H9 (cell line): ENCODE results near the gene HYPK. TPM values are rescaled to one million over a fixed set of nuclear protein-coding genes. Genes with fewer than 3 reads are reported as not detected.

Experiments used
- DNase-seq: peaks from one replicate; pipeline ENCODE4 v3.0.0-alpha.2; 2017
- H2AFZ ChIP-seq: one replicate; pipeline ENCODE4 v1.6.1; 2013; ENCODE audit warnings: mild to moderate bottlenecking, low read length, control low read depth, moderate library complexity
- H2AK5ac ChIP-seq: 2 replicates; pipeline ENCODE4 v1.6.1; 2013; ENCODE audit warnings: low read length, control low read depth, mixed read lengths; ENCODE audit not compliant: insufficient read length
- H2BK120ac ChIP-seq: one replicate; pipeline ENCODE4 v1.6.1; 2013; ENCODE audit warnings: low read depth, mild to moderate bottlenecking, low read length, control low read depth, inconsistent platforms; ENCODE audit not compliant: poor library complexity, severe bottlenecking
- H2BK12ac ChIP-seq: 2 replicates; pipeline ENCODE4 v1.6.1; 2013; ENCODE audit warnings: low read length, control low read depth, mixed read lengths, low read depth; ENCODE audit not compliant: insufficient read length
- H2BK15ac ChIP-seq: 2 replicates; pipeline ENCODE4 v1.6.1; 2013; ENCODE audit warnings: low read depth, low read length, control low read depth
- H2BK20ac ChIP-seq: one replicate; pipeline ENCODE4 v1.6.1; 2013; ENCODE audit warnings: low read depth, mild to moderate bottlenecking, low read length, control low read depth, inconsistent platforms; ENCODE audit not compliant: poor library complexity, severe bottlenecking
- H2BK5ac ChIP-seq: 2 replicates; pipeline ENCODE4 v1.6.1; 2013; ENCODE audit warnings: low read length, control low read depth, mixed read lengths; ENCODE audit not compliant: insufficient read length
- H3K14ac ChIP-seq: 2 replicates; pipeline ENCODE4 v1.6.1; 2013; ENCODE audit warnings: low read length, control low read depth; ENCODE audit not compliant: insufficient read depth
- H3K18ac ChIP-seq: 2 replicates; pipeline ENCODE4 v1.6.1; 2013; ENCODE audit warnings: low read depth, mild to moderate bottlenecking, mixed read lengths, low read length, control low read depth; ENCODE audit not compliant: insufficient read length
- H3K23ac ChIP-seq: 2 replicates; pipeline ENCODE4 v1.6.1; 2013; ENCODE audit warnings: low read length, control low read depth, mixed read lengths, low read depth; ENCODE audit not compliant: insufficient read length
- H3K23me2 ChIP-seq: 2 replicates; pipeline ENCODE4 v1.6.1; 2013; ENCODE audit warnings: low read depth, mild to moderate bottlenecking, mixed read lengths, low read length, control low read depth; ENCODE audit not compliant: insufficient read length, poor library complexity, severe bottlenecking
- H3K27ac ChIP-seq: 2 replicates; pipeline ENCODE4 v1.5.1; 2013; ENCODE audit warnings: low read length, control low read depth, mixed read lengths, low read depth; ENCODE audit not compliant: insufficient read length
- H3K27me3 ChIP-seq: 2 replicates; pipeline ENCODE4 v1.6.1; 2013; ENCODE audit warnings: low read length, control low read depth, inconsistent platforms; ENCODE audit not compliant: insufficient read depth
- H3K4ac ChIP-seq: 2 replicates; pipeline ENCODE4 v1.6.1; 2013; ENCODE audit warnings: low read depth, mild to moderate bottlenecking, control low read depth, inconsistent platforms, low read length, moderate library complexity
- H3K4me1 ChIP-seq: 2 replicates; pipeline ENCODE4 v1.6.1; 2013; ENCODE audit warnings: low read length, control low read depth, inconsistent platforms; ENCODE audit not compliant: insufficient read depth
- H3K4me2 ChIP-seq: 2 replicates; pipeline ENCODE4 v1.6.1; 2013; ENCODE audit warnings: low read length, control low read depth, mixed read lengths; ENCODE audit not compliant: insufficient read length, insufficient read depth
- H3K56ac ChIP-seq: 2 replicates; pipeline ENCODE4 v1.6.1; 2013; ENCODE audit warnings: low read depth, mild to moderate bottlenecking, mixed read lengths, low read length, control low read depth; ENCODE audit not compliant: insufficient read length
- H3K79me1 ChIP-seq: 2 replicates; pipeline ENCODE4 v1.6.1; 2013; ENCODE audit warnings: low read depth, mild to moderate bottlenecking, moderate library complexity, low read length, control low read depth, inconsistent platforms; ENCODE audit not compliant: insufficient read depth, poor library complexity, severe bottlenecking
- H3K79me2 ChIP-seq: 2 replicates; pipeline ENCODE4 v1.6.1; 2013; ENCODE audit warnings: low read length, control low read depth, inconsistent platforms; ENCODE audit not compliant: insufficient read depth
- H3K9ac ChIP-seq: 2 replicates; pipeline ENCODE4 v1.6.1; 2013; ENCODE audit warnings: low read length, control low read depth, mixed read lengths; ENCODE audit not compliant: insufficient read length; ENCODE audit errors: extremely low read depth
- H3K9me3 ChIP-seq: one replicate; pipeline ENCODE4 v1.6.1; 2013; ENCODE audit warnings: low read depth, low read length, inconsistent platforms; ENCODE audit not compliant: control insufficient read depth
- H3T11ph ChIP-seq: one replicate; pipeline ENCODE4 v1.6.1; 2013; ENCODE audit warnings: mild to moderate bottlenecking, low read length, control low read depth, inconsistent platforms
- H4K20me1 ChIP-seq: one replicate; pipeline ENCODE4 v1.6.1; 2013; ENCODE audit not compliant: control insufficient read depth, insufficient read length, insufficient read depth
- H4K5ac ChIP-seq: 2 replicates; pipeline ENCODE4 v1.6.1; 2013; ENCODE audit warnings: low read depth, mild to moderate bottlenecking, mixed read lengths, low read length, control low read depth; ENCODE audit not compliant: insufficient read length
- H4K8ac ChIP-seq: replicated peaks from 2 replicates; pipeline ENCODE4 v1.6.1; 2013; ENCODE audit warnings: low read length, control low read depth, mixed read lengths, low read depth; ENCODE audit not compliant: insufficient read length
- H4K91ac ChIP-seq: 2 replicates; pipeline ENCODE4 v1.6.1; 2013; ENCODE audit warnings: low read depth, mild to moderate bottlenecking, moderate library complexity, mixed read lengths, low read length, control low read depth; ENCODE audit not compliant: insufficient read length
- H3K27ac Mint-ChIP-seq, 3 experiments: 2 replicates in 2 of 3; 3 replicates in 1 of 3; pipeline ENCODE4 v1.8.0; 2020 to 2021; ENCODE audit warnings: mixed read lengths in 3 of 3, mild to moderate bottlenecking in 1 of 3, moderate library complexity in 1 of 3
- H3K27me3 Mint-ChIP-seq: 2 replicates; pipeline ENCODE4 v1.8.0; 2021; ENCODE audit warnings: low read depth, mild to moderate bottlenecking, moderate library complexity, mixed read lengths
- H3K36me3 Mint-ChIP-seq, 3 experiments: 2 replicates in 2 of 3; 3 replicates in 1 of 3; pipeline ENCODE4 v1.8.0; 2020 to 2021; ENCODE audit warnings: low read depth in 3 of 3, mixed read lengths in 3 of 3; ENCODE audit not compliant: insufficient read depth in 1 of 3
- H3K4me1 Mint-ChIP-seq, 2 experiments: 2 replicates each; pipeline ENCODE4 v1.8.0; 2020; ENCODE audit warnings: mixed read lengths in 2 of 2
- H3K4me3 Mint-ChIP-seq, 2 experiments: 2 replicates in 1 of 2; 3 replicates in 1 of 2; pipeline ENCODE4 v1.8.0; 2020 to 2021; ENCODE audit warnings: mild to moderate bottlenecking in 2 of 2, mixed read lengths in 2 of 2, moderate library complexity in 1 of 2
- H3K9me3 Mint-ChIP-seq, 2 experiments: 2 replicates in 1 of 2; 3 replicates in 1 of 2; pipeline ENCODE4 v1.8.0; 2020; ENCODE audit warnings: mild to moderate bottlenecking in 2 of 2, mixed read lengths in 2 of 2, moderate library complexity in 1 of 2
- WGBS: extraction: QIAGEN DNeasy Blood & Tissue Kit; methylation state at CpG from one replicate; pipeline ENCODE4 v1.1.7; 2013; ENCODE audit warnings: missing lambda C conversion rate, low lambda C conversion rate, mixed read lengths; ENCODE audit not compliant: insufficient read length; ENCODE audit errors: extremely low coverage; 5-methylcytosine and 5-hydroxymethylcytosine counted together
- total RNA-seq: library from RNA; stranded (reverse); gene quantifications from 2 replicates; pipeline ENCODE4 v1.2.1, GENCODE V29; 2021
- TF ChIP-seq, protein P1 (sequence below): fragments of 200-600 bp; sonication (generic); conservative IDR thresholded peaks from 3 replicates; pipeline ENCODE4 v1.8.0; 2021; ENCODE audit warnings: antibody characterized with exemption, mild to moderate bottlenecking

HYPK gene
- total RNA-seq, 1 experiment from 2014 or later = 25.4 TPM

DNA sequence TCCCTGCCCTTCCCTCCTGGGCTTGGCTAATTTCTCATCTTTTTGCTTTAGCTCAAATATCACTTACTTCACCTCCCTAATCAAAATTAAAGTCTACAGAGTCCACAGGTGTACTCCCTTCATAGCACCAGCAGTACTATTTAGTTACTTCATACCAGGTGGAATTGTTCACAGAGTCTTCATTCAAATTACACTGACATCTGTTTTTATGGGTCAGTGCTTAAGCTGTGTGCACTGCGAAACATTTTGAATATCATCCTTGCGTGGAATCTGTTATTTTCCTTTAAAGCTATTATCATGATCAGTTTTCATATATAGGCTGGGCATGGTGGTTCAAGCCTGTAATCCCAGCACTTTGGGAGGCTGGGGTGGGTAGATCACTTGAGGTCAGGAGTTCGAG is 11.0 kb upstream of the HYPK start:
- Histone ChIP-seq H3K18ac (no peak overlapping the region), H3K56ac (no peak overlapping the region), H3K23me2 (peaks cover 8% of the 10 kb centered on the region), H2BK15ac (no peak overlapping the region), H3K79me2 (peaks cover 6% of the 10 kb centered on the region; the same call in 1 of the 2 replicates), H3T11ph (no peak overlapping the region), H3K23ac (no peak overlapping the region), H2BK20ac (no peak overlapping the region), H4K5ac (no peak overlapping the region), H3K4ac (no peak overlapping the region), H4K20me1 (no peaks in the 10 kb centered on the region), H3K27ac (no peak overlapping the region), H3K9ac (no peak overlapping the region), H2BK12ac (no peak overlapping the region), H3K14ac (no peak overlapping the region), H3K79me1 (peaks cover 2% of the 10 kb centered on the region), H2BK5ac (no peak overlapping the region), H3K4me2 (no peak overlapping the region), H4K91ac (no peak overlapping the region), H2BK120ac (no peak overlapping the region), H3K9me3 (no peaks in the 10 kb centered on the region), H3K4me1 (peaks cover 10% of the 10 kb centered on the region; the same call in 1 of the 2 replicates), H4K8ac (no peak overlapping the region), H2AFZ (no peak overlapping the region), H3K27me3 (no peaks in the 10 kb centered on the region), H2AK5ac (no peak overlapping the region)
- WGBS = no CpG with 5 or more reads among the region's 3 CpGs
- Mint-ChIP-seq H3K27me3 (no peaks in the 10 kb centered on the region), H3K9me3 (no peaks in the 10 kb centered on the region), H3K27ac (peak overlapping the region in 1 of 3 experiments; percentile 29; a peak in 2 of 7 replicates), H3K4me1 (peaks cover 21 to 32% of the 10 kb centered on the region in 2 experiments), H3K4me3 (no peak overlapping the region), H3K36me3 (peaks cover 13 to 21% (median 19%) of the 10 kb centered on the region in 3 experiments)
- TF ChIP-seq, protein P1, sequence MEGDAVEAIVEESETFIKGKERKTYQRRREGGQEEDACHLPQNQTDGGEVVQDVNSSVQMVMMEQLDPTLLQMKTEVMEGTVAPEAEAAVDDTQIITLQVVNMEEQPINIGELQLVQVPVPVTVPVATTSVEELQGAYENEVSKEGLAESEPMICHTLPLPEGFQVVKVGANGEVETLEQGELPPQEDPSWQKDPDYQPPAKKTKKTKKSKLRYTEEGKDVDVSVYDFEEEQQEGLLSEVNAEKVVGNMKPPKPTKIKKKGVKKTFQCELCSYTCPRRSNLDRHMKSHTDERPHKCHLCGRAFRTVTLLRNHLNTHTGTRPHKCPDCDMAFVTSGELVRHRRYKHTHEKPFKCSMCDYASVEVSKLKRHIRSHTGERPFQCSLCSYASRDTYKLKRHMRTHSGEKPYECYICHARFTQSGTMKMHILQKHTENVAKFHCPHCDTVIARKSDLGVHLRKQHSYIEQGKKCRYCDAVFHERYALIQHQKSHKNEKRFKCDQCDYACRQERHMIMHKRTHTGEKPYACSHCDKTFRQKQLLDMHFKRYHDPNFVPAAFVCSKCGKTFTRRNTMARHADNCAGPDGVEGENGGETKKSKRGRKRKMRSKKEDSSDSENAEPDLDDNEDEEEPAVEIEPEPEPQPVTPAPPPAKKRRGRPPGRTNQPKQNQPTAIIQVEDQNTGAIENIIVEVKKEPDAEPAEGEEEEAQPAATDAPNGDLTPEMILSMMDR = no peak
- no peak for DNase-seq
